ENCODE measurements around the gene PLEKHF1.

The PLEKHF1 gene

GRCh38 chr19:29634423-29635130 is 30.7 kb upstream of the PLEKHF1 start:
- DNase-seq (ENCODE audit: low read depth), result no peak

GRCh38 chr19:29635963-29636362 is 29.3 kb upstream of the PLEKHF1 start:
- no peak for DNase-seq (ENCODE audit: low read depth)

- no peak for DNase-seq (ENCODE audit: low read depth)
Measured at GRCh38 chr19:29636553-29637360, 28.5 kb upstream of the PLEKHF1 start.

GRCh38 chr19:29639086-29639485 is 26.2 kb upstream of the PLEKHF1 start:
- DNase-seq (ENCODE audit: low read depth), result no peak

- DNase-seq (ENCODE audit: low read depth), result no peak
Measured at GRCh38 chr19:29640231-29640630, 25.0 kb upstream of the PLEKHF1 start.

- DNase-seq (ENCODE audit: low read depth), result no peak
Measured at GRCh38 chr19:29641597-29641996, 23.7 kb upstream of the PLEKHF1 start.

GRCh38 chr19:29643361-29643935 is 21.8 kb upstream of the PLEKHF1 start:
- DNase-seq (ENCODE audit: low read depth), result no peak

GRCh38 chr19:29644210-29644609 is 21.1 kb upstream of the PLEKHF1 start:
- DNase-seq (ENCODE audit: low read depth), result no peak

GRCh38 chr19:29645491-29645867 is 19.8 kb upstream of the PLEKHF1 start:
- DNase-seq (ENCODE audit: low read depth), result no peak

- DNase-seq (ENCODE audit: low read depth), result no peak
Measured at GRCh38 chr19:29645911-29646310, 19.4 kb upstream of the PLEKHF1 start.

- DNase-seq (ENCODE audit: low read depth), result no peak
Measured at GRCh38 chr19:29650772-29651387, 14.4 kb upstream of the PLEKHF1 start.

- DNase-seq (ENCODE audit: low read depth), result no peak
Measured at GRCh38 chr19:29651622-29652394, 13.5 kb upstream of the PLEKHF1 start.

GRCh38 chr19:29653398-29653797 is 11.9 kb upstream of the PLEKHF1 start:
- DNase-seq (ENCODE audit: low read depth), result no peak

- no peak for DNase-seq (ENCODE audit: low read depth)
Measured at GRCh38 chr19:29655648-29656335, 9.5 kb upstream of the PLEKHF1 start.

GRCh38 chr19:29658221-29658991 is 6.9 kb upstream of the PLEKHF1 start:
- DNase-seq (ENCODE audit: low read depth), result no peak

- DNase-seq (ENCODE audit: low read depth), result no peak
Measured at GRCh38 chr19:29660835-29661234, 4.4 kb upstream of the PLEKHF1 start.

GRCh38 chr19:29662278-29662603 is 3.0 kb upstream of the PLEKHF1 start:
- no peak for DNase-seq (ENCODE audit: low read depth)

GRCh38 chr19:29662604-29663404 is 2.5 kb upstream of the PLEKHF1 start:
- DNase-seq (ENCODE audit: low read depth), result no peak

- DNase-seq (ENCODE audit: low read depth), result no peak
Measured at GRCh38 chr19:29663861-29664752, 1.2 kb upstream of the PLEKHF1 start.
